Retinal pigment epithelial cell (primary cell): ENCODE results near the gene P2RY6.

Experiments used
- DNase-seq: peaks from one replicate; pipeline ENCODE4 v3.0.0-alpha.2; 2010; ENCODE audit warnings: low read depth
- H3K4me3 ChIP-seq: 2 replicates; pipeline ENCODE4 v1.5.1; 2011; ENCODE audit warnings: mild to moderate bottlenecking, low read length, control low read depth, moderate library complexity
- TF ChIP-seq, protein P1 (sequence below): conservative IDR thresholded peaks from 2 replicates; pipeline ENCODE4 v1.5.1; 2011; ENCODE audit warnings: low read depth, low read length, control low read depth, inconsistent platforms

The P2RY6 gene

DNA sequence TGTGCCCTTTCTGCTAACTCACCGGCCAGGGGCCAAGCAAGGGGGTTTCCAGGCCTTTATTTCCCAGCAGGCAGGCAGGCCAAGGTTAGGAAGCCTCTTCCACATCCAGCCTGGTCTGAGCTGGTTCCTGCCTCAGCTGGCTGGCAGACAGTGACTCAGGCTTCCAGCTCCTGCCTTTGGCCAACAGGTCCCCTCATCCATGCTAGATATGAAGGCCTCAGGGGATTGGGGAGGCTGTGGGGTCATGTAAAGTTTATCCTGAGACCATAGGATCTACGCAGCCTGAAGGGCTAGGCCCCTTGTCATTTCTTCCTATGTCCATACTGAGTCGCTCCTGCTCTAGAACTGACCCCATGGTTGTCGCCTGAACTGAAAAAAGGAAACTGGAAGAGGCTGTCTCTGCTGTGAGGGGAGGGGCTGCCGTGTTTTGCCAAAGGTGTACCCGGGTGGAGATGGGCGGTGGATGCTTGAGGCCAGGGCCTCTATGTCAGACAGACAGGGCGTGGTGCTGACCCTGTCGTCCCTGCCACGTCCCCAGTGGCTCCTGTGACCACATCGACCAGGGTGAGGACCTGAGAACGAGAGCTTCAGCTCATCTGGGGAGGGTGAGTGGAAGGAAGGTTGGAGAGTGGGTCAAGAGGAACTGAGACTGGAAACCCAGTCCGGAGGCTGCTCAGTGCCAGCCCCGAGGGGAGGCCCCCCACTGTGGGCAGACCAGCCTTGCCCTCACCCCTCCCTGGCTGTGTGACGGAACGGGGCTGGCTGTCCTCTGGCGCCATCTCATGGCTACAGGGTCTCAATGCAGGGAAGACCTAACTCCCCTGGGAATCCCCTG is 17.0 kb downstream of the P2RY6 start:
- peak overlapping the region; percentile 27 for H3K4me3 ChIP-seq
- DNase-seq, result peak; percentile 64
- TF ChIP-seq, protein P1, sequence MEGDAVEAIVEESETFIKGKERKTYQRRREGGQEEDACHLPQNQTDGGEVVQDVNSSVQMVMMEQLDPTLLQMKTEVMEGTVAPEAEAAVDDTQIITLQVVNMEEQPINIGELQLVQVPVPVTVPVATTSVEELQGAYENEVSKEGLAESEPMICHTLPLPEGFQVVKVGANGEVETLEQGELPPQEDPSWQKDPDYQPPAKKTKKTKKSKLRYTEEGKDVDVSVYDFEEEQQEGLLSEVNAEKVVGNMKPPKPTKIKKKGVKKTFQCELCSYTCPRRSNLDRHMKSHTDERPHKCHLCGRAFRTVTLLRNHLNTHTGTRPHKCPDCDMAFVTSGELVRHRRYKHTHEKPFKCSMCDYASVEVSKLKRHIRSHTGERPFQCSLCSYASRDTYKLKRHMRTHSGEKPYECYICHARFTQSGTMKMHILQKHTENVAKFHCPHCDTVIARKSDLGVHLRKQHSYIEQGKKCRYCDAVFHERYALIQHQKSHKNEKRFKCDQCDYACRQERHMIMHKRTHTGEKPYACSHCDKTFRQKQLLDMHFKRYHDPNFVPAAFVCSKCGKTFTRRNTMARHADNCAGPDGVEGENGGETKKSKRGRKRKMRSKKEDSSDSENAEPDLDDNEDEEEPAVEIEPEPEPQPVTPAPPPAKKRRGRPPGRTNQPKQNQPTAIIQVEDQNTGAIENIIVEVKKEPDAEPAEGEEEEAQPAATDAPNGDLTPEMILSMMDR, result peak; percentile 98

DNA sequence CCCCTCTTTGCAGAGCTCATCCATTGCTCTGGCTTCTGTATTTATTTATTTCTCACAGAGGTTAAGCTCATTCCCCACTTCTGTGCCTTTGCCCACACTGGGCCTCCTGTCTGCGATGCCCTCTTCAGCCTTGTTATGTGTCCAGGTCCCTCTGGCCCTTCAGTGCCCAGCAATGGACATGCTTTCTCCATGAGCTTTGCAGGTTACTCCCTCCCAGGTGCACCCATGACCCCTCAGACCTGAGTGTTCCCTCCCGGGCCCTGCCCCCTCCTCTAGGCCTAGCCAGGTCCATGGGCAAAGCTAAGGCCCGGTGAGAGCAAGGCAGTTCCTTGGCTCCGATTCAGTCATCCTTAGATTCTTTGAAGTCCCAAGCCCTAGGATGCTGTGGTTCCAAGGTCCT is 18.4 kb downstream of the P2RY6 start:
- TF ChIP-seq, protein P1, result no peak
- no peak for DNase-seq
- no peak overlapping the region for H3K4me3 ChIP-seq

DNA sequence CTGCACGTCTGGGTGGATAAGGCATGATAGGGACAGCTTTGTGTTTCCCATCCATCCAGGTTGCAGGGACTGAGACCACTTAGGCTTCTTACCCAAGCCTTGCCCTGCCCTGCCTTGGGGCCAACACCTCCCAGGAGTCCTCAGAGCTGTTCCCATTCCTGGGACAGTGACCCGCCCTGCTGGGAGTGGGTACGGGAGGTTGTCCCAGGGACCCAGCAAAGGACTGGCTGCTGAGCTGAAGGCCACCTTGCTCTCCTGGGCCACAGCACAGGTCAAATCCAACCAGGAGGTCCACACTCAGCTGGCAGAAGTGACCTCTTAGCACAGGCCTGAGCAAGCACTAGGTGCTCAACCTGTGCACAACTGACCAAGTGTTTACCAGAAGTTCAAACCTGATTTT is 19.1 kb downstream of the P2RY6 start:
- no peak for DNase-seq
- TF ChIP-seq, protein P1, result no peak
- no peak overlapping the region for H3K4me3 ChIP-seq

DNA sequence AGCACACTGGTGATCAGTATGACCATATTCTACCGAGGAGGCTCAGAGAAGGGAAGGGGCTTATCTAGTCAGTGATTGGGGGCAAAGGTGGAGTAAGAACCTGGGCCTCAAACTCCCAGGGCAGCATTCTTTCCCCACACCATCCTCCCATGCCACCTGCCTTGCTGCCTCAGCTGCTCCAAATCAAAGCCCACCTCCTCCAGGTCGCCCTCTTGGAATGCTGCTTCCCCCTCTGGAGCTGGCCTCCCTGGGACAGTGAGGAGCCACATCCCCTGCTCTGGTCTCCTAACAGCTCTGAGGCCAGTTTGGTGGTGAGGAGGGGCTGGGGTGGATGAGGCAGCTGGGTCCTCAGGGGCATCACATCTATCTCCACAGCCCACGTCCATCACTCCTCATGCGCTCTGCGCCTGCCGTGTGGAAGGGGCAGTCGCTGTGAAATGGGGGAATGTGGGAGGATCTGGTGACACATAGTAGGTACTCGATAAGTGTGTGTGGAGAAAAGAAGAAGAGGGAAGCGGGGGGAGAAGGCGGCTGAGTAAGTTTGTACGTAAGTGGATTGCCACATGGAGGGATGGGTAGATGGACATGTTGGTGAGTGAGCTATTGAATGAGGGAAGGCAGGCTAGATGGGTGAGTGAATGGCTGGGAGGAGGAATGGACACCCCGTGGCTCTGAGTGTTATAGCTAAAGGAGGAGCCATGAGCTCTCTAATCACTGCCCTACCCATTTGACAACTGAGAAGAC is 19.8 kb downstream of the P2RY6 start:
- DNase-seq, result no peak
- H3K4me3 ChIP-seq, result no peak overlapping the region
- TF ChIP-seq, protein P1, result no peak

DNA sequence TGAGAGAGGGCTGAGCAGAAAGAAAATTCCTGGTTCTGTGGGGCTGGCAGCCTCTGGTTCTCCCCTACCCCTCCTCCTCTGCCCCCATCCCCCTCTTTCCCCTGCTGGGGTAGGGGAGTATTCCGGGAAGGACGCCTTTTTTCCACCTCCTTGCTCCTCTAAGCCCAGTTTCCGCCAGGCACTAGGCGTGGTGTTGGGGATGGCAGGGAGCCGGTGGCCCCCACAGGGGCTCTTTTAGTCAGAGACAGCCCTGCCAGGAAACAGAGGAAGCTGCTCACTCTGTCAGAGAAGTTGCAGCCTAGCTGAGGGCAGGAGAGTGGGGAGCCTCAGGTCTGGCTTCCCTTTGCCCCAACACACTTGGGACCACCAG is 20.4 kb downstream of the P2RY6 start:
- no peak overlapping the region for H3K4me3 ChIP-seq
- DNase-seq, result no peak
- TF ChIP-seq, protein P1, result no peak

DNA sequence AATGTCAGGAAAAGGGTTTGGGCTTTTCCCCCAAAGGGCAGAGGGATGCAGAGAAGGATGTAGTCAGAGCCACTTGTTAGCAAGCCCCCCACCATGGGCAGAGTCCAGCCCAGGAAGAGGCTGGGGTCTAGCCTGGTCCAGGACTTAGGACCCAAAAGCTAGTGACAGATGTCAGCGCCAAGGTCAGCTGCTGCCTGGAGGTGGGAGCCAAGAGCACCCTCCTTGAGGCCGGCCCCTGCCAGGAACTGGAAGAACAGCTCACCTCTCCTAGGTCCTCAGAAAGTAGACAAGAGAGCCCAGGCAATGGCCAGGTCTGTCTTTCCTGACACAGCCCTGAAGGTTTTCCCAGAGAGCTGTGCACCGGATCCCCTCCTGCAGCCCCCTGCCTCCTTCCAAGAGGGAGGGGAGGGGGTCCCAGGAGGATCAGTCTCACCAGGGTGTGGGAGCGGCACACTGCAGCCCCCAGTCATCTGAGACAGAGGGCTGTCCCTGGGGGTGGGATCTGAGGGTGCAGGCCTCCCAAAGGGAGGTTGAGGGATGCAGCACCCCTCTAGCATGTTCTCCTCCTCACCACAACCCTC is 21.3 kb downstream of the P2RY6 start:
- no peak overlapping the region for H3K4me3 ChIP-seq
- TF ChIP-seq, protein P1, result no peak
- DNase-seq, result no peak
